AG08396 (cell line): ENCODE data around the gene HOXC12.

Experiments used
- DNase-seq: peaks from one replicate; pipeline ENCODE4 v3.0.0; 2012; ENCODE audit warnings: low spot score, mixed read lengths

HOXC12 gene

DNA sequence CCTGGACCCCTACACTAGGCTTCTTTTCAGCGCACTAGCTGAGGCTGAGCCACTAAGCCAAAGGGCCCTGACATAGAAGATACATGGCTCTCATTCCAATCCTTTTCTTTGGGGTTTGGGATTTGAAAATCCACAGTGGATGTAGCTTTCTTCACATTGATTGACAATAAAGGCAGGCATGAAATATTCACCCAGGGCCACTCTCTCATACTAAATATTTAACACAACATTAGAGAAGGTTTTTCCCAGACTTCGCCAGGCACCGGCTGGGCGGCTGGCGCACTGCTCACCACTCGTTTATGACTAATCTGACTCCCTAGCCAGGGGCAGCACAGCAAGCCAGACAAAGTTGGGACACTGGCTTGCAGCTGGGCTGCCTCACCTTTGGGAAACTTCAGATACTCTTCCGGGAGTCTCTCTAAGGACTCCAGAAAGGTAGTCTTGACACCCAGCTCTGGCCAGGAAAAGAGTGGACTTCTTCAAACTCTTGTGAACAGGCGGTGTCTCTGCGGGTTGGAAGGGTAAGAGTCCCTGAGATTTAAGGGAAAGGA lies 17.5 kb downstream of the HOXC12 start:
- no peak for DNase-seq

DNA sequence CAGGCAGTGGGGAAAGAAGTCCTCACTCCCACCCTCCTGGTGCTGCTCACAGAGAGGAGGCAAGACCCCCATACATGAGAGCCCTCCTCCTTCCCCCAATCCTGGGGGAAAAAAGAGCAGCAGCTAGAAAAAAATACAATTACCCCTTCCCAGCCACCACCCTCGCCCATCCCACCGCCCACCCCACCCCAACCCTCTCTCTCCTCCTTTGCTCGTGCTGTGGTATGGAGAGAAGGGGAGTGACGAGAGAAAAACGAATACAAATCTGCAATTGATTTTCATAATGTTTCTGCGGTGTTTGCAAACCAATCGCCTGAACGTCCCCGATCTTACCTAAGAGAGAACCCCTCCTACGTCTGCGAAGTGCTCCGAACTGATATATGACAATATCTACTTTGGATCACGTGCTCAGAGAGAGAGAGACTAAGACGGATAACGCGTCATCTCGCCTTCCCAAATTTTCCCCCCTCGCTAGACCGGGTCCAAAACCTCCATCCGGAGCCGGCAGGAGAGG lies 18.1 kb downstream of the HOXC12 start, which contains the start of gene HOXC11:
Gene HOXC11 (plus strand): TSS at position 405 of the 514 bp plus-strand sequence. CDS start 116 bp downstream, outside the sequence.
- no peak for DNase-seq

DNA sequence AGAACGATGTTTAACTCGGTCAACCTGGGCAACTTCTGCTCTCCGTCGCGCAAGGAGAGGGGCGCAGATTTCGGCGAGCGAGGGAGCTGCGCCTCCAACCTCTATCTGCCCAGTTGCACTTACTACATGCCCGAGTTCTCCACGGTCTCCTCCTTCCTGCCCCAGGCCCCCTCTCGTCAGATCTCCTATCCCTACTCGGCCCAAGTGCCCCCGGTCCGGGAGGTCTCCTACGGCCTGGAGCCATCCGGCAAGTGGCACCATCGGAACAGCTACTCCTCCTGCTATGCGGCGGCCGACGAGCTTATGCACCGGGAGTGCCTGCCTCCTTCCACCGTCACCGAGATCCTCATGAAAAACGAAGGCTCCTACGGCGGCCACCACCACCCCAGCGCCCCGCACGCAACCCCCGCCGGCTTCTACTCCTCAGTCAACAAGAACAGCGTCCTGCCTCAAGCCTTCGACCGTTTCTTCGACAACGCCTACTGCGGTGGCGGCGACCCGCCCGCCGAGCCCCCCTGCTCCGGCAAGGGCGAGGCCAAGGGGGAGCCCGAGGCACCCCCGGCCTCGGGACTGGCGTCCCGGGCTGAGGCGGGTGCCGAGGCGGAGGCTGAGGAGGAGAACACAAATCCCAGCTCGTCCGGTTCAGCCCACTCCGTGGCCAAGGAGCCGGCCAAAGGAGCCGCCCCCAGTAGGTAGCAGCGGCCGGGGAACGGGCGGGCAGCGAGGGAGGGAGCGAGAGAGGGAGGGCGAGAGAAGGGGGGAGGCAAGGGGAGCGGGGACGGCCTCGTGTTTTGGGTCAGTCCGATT lies 18.7 kb downstream of the HOXC12 start:
- no peak for DNase-seq

DNA sequence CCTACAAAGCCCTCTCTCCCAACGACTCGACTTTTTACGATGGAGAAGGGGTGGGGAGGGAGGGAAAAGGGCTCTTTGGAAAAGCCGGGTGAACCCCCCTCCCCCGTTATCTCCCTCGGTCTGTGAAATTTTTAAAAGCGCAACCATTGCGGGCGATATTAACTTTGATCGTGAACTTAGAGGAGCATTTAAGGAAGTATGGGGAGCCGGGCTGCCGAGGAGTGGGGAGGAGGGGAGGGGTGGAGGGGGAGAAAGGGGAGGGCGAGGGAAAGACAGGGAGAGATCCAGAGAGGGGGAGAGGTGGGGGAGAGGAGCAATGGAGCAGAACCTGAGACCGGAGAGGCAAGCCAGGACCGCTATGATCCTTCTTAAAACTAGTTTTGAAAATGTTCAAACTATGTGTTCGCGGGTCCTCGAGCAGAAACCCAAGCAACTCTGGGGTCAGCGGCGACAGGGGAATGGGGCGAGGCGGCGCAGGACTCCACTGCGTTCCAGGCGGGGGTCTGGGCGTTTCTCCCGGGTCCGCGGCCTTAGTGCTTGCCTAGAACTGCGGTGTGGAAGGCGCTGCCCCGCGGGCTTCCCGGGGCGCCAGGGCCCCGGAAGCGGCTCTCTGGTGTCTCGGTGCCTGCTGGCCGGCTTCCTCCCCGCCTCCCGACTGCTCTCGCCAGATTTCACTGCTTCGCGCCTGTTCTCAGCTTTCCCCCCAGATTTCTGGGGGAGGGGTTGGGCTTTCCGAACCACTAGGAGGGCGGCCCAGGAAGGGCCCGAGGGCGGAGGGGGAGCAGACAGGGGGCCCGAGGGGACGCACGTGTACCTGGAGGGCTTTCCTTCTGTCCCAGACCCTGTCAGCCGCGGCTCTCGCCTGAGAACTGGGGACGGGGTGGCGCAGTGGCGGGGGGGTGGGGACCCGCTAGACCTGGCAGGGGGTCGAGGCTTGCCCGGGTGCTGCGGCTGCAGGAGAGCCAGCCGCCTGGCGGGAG lies 19.7 kb downstream of the HOXC12 start, which contains the start of gene HOTAIR:
Gene HOTAIR (minus strand): TSS at position 871 of the 980 bp plus-strand sequence.
- peak; percentile 55 for DNase-seq

DNA sequence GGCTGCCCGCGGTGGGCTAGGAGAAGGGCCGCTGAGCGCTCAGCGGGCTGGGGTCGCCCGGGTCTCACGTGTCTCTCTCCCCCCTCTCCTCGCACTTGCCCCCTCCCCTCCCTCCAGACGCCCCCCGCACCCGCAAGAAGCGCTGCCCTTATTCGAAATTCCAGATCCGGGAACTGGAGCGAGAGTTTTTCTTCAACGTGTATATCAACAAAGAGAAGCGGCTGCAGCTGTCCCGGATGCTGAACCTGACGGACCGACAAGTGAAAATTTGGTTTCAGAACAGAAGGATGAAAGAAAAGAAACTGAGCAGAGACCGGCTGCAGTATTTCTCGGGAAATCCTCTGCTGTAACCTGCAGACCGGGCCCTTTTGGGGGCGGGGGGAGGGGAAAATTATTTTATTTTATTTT lies 20.4 kb downstream of the HOXC12 start:
- DNase-seq: no peak

DNA sequence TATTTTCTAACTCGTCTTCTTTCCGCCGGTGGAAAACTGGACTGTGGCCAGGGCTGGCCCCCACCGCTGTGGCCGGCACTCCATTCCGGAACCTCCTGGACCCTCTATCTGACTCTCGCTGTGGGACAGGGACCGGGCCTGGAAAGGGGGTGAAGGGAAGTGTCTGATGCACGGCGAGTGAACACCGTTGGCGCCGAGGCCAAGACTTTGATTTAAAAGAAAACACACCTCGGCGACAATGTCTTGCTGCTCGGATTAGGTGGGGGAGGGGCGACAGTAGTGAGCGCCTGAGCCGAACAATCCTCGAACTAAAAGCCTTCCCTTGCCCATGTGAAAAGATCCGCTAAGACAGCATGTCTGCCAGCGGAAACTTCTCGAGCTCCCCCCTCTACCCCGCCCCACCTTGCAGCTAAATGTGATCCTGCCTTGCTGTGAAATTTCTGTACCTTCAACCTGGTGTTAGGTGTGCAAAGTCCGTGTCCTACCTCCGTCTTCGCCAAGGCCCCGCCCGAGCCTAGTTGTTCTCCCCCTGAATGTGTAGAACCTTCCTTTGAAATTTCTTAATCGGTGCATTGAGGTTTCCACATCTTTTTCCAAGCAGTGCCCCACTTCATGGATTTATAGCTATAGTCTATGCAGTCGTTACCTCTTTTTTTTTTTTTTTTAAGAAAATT lies 20.9 kb downstream of the HOXC12 start:
- DNase-seq: no peak

DNA sequence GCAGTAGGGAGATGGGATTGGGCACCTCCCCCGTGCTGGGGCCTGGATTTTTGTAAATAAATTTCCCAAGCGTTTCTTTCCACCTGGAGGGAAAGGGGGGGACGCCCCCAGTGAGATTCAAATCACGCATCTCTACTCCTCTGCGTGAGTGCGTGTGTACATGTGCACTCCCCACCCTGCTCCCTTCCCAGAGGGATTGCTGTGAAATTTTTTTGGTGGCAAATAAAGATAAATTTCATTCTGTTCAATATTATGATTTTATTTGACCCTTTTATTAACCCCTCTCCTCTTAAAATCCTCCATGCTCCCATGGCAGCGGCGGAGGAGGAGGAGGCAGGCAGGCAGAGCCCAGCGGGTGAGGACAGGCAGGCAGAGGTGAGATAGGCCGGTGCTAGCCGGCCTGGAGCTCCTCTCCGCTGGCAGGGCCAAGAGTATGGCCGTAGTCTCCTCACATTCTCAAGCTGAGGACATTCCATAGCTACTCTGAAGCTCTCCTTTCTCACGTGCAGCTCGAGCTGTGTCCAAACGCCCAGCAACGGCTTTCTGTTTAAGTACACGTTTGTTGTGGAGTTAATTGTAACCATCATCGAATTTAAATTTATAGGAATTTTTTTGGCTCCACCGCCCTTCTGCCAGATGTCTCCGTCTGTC lies 21.6 kb downstream of the HOXC12 start:
- DNase-seq: no peak

DNA sequence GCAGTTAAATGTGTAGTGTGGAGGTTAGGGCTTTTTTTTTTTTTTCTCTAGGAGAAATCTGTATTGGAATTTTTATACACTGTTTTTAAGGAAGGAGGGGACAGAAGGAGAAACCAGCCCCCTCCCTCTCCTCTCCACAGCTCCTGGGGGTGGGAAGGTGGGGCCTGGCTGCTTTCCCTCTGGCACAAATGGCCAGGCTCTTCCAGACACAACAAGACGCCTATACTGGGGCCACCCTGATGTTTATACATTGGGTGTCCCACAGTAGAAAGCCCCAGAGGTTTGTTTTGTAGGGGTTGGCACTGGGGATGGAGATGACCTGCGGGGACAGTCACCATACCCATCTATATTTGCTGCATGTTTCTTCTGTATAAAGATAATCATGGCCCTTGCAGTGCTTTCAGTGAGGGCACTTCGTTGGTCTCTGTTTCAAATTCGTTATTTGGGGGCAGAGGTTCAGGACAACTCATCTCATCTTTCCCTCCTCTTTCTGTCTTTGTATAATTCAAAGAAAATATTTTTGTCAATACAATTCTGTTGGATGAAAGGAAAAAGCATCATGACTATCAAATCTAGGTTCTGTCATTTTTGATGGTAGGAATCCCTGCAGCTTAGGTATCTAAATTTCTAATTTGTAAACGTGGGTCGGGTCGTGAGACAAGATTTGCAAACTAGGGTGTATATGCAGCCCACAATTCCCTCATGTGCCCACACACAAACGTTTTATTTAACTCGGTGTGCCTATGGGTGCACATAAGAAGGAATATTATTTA lies 22.3 kb downstream of the HOXC12 start:
- no peak for DNase-seq

DNA sequence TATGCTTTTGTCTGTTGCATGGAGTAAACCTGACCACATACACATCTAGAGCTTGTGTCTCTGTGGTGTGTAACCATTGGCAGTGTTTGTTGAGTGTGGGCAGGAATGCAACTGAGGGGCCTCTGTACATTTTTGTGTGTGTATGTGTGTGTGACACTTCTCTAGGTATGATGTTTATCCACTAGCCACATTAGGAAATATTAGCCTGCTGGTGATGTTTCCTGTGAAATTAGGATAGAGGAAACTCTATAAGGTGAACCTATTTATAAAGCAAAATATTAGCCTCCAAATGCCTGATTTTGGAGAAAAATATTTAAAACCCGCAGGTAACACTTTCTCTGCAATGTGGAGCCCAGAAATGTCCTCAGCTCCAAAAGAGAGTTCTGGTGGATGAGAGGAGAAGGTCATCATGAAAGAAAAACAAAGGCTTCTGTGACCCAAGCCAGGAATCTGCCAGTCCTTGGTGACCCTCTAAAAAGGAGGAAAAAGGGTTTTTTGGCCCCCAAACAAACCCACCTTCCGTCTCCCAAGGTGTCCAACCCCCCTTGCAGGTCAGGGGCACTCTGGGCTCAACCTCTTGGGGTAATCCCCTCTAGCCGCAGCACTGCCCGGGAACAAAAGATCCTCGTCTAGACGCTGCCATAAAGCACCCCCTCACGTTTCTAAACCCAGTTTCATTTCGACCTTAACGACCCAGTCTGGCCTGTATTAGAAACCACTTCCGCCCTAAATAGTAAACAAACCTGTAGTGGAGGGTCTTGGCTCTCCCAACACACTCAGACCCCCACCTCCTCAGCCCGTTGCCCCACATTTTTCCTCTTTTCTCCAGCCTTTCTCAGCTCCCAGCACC lies 23.1 kb downstream of the HOXC12 start:
- no peak for DNase-seq

DNA sequence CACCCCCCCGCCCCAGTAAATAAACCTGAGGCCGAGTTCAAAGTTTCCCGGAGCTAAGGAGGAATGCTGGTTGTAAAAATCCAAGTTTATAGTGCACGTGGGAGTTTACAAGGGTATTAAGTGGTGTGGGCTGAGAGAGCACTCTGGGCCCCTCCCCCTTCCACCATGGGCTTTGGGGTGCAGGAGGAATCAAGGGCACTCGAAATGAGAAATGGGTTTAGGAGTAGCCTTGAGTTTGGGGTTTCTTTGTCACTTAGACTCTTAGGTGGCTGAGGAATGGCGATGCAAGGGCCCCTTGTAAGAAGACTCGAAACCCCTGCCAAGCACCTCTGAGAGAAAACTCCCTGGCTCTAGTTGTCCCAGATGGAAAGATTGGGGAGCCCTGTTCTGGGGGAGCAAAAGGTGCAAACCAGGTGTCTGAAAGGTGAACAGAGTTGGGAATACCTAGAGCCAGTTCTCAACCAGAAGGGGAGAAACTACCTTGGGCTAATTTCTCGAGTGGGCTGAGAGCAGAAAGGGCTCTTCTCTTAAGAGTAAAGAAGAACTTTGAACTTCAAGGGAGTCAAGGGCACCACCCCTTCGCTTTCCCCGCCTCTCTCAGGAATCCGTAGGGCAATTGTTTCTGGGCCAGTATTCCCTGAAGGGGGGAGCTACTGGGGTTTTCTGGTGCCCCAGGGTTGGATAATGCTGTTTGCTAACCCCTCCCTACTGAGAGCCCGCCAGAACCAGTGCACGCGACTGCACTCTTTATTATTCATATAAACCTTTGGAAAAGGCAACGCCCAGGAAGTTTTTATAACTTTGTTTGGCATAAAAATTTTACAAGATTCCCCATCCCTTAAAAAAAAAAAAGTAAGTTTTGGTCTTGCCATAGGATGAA lies 24.0 kb downstream of the HOXC12 start:
- DNase-seq: no peak

DNA sequence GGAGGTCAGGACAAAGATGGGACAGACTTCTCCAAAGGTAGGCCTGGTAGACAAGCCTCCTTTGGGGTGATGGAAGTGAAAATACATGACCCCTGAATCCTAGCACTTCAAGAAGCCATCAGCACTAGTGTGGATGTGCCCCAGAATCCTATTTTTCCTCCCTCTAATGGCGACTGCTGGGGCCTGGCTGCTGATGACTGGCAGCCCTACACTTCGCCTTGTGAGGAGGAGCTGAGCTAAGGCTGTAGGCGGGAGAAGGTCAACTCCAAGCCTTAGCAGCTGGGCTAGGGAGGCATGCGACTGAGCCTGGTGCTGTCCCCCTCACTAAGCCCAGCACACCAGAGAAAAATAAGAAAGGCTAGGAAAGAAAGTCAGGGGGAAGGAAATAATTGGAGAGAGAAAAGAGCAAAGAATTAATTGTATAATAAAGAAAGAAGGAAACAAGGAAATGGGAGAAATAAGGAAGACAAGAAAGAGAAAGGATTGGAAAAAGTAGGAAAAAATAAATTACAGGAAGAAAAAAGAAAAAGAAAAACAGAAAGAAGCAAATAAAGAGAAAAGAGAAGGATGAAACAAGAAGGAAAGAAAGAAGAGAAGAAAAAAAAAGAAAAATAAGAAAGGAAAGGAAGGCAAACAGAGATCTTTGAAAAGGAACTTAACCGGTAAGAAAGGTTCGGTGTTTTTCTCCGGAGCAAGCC lies 25.6 kb downstream of the HOXC12 start:
- no peak for DNase-seq

DNA sequence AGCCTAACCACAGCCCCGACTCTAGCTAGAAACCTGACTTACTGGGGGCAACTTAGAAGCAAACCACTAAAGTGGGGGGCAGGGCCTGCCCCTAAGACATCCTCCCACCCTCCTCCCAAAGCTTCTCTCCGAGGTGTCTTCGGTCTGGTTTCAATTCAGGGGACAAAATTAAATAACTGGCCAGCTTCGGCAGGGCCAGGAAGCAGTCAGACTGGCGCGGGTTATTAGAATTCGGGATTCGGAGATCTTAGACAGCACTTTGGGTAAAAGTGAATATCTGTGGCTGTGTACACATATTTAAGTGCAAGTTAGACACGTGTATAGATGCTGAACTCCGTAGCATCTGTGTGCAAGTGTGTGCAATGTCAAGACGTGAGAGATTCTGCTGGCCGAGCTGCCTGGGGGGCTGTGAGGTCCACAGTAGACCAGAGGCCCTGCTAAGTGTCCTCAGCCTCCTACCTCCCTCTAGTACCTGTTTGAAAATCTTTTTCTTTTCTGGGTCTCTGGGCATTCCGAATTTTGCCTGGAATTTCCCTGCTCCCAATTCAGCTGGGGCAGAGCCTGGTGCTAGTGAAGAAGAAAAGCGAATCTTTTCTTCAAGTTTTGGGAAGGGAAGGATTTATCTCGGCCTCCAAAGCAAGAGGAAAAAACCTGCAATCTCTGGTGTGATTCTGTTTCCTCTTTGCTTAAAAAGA lies 26.2 kb downstream of the HOXC12 start:
- no peak for DNase-seq

DNA sequence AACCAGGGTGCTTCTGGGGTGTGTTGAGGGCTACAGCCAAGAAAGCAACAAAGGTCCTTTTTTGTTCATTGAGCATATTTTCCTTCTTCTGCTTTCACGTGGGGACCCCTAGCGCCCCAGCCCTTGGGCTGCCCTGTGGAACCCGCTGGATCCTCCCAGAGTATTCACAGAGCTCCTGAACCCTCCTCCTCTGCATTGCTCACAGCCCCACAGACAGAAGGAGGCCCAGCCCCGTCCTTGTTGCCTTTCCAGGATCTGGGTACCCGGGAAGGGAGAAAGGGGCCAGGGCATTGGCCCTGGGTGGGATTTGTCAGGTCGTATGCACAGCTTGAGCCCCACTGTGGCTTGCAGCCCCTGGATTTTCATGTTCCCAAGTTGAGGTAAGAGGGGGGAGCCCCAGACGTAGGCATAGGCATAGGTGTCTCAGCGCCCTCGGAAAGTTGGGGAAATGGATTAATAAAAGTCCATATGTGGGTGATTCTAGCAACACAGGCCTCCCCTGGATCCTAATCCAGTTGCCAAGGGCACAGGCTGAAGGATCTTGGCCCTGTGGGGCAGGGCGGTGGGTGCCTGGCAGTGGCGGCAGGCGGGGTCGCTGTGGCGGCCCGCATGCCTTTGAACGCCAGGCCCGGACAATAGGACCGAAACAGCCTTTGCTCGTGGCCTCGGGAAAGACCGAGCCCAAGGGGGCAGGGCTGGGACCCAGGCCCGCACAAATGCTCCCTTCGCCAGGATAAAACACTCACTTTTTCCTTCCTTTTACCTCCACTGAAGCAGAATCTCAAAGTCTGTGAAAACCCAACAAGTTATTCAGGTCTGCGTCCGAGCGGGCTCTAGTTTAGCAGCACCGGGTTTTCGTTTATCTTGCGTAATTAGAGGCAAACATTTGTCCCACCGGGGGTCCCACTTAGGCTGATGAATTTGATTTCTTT lies 27.2 kb downstream of the HOXC12 start:
- DNase-seq: no peak

DNA sequence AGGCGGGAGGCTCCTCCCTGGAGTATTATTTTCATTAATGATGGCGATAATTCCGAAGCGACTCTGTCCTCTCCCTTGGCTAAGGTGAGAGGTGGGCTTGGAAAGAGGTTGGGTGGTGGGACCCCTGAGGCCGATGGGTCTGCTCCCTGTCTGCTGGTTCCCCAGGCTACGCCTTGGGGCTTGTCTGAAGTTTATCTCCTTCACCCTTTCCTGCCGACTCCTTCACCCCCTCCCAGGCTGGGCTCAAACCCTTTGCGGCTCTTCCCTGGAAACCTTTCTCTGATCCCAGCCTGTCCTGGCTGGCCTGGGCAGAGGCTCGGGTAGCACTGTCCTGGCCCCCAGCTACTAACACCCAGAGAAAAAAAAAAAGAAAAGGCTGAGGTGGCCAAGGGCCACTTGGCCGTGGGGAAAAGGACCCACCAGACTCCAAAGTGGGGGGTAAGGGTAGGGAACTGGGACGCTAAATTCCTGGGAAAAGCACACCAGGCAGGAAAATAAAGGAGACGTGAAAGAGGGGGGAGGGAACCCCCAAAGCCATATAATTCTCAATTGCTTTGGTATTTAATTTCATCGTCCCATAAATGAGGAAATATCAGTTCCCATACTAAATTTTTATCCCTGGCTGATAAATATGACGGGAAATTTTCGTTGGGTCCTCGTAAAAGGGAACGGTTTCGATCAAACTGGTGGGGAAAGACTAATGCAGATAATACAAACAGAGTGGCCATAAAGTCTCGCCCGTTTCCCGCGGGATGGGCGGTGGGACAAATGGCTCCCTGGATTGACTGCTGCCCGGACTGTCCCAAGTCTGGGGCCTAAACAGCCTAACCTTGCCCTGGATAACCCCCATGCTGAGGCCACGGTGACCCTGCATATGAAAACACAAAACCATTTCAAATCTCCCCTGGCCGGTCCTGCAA lies 28.2 kb downstream of the HOXC12 start:
- no peak for DNase-seq

DNA sequence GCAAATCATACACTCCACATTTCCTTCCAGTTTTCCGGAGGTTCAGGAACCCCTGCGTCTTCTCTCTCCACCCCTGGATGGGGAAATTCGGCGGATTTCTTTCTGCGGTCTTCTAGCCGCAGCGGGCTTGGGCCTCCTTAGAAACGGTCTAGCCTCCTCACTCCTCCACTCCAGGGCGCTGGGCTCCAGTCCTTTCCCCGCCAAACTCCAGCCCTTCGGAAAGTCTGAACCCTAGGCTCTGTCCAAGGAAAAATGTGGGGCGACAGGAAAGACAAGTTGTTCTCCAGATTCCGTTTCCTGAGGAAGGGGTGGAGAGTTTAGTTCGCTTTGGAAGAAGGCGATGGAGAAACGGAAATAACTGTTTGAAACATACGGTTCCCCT lies 28.9 kb downstream of the HOXC12 start:
- no peak for DNase-seq
